Activated CD4-positive, alpha-beta memory T cell treated with anti-CD3 and anti-CD28 coated beads for 36 hours (primary cell): ENCODE data around the gene BCL7B. TPM values are rescaled to one million over a fixed set of nuclear protein-coding genes. Genes with fewer than 3 reads are reported as not detected.

ENCODE experiments used
- CTCF ChIA-PET: fragments of 350-600 bp; sonication (Branson Sonifier 250); formaldehyde crosslinking; loops from one replicate; lab custom pipeline; 2021; ENCODE audit warnings: antibody characterized with exemption, inconsistent platforms; lab: Charles Lee
- POLR2A ChIA-PET: fragments of 350-600 bp; sonication (Branson Sonifier 250); formaldehyde crosslinking; loops from one replicate; lab custom pipeline; 2021; ENCODE audit warnings: antibody characterized with exemption; lab: Charles Lee
- DNase-seq: peaks from one replicate; pipeline ENCODE4 v3.0.0-alpha.2; 2020
- H3K27ac Mint-ChIP-seq: one replicate; pipeline ENCODE4 v1.8.0; 2021; ENCODE audit warnings: mixed read lengths
- H3K27me3 Mint-ChIP-seq: one replicate; pipeline ENCODE4 v1.8.0; 2021; ENCODE audit warnings: mixed read lengths
- H3K36me3 Mint-ChIP-seq: one replicate; pipeline ENCODE4 v1.8.0; 2021; ENCODE audit warnings: mixed read lengths
- H3K4me1 Mint-ChIP-seq: one replicate; pipeline ENCODE4 v1.8.0; 2021; ENCODE audit warnings: low read depth, mixed read lengths
- H3K4me3 Mint-ChIP-seq: one replicate; pipeline ENCODE4 v1.8.0; 2021; ENCODE audit warnings: mild to moderate bottlenecking, mixed read lengths
- H3K9me3 Mint-ChIP-seq: one replicate; pipeline ENCODE4 v1.8.0; 2021; ENCODE audit warnings: mixed read lengths
- intact Hi-C: fragments of 100-400 bp; cut with micrococcal nuclease; formaldehyde crosslinking; loops from one replicate; pipeline ENCODE4 v1.15.1; 2023
- total RNA-seq, 2 experiments: library from RNA; stranded (reverse); gene quantifications; one replicate each; pipeline ENCODE4 v1.2.3, GENCODE V29; 2021

Gene BCL7B
- total RNA-seq, result 10 to 100 TPM; 48.0 to 50.3 TPM

GRCh38 chr7:73557397-73558257, at the start of gene BCL7B:
BCL7B (minus strand) TSS chr7:73557690; CDS start chr7:73557578, 112 bp downstream.
- intact Hi-C loops, result loop anchor here (1.0 to 2.0 kb wide), 2 partner anchors 21 to 35 kb away; partner anchors contain the start of genes BAZ1B and TBL2
- Mint-ChIP-seq H3K27ac (peak within 1 kb of the TSS; percentile 91), H3K27me3 (peaks cover 2% of the 10 kb centered on the region), H3K4me1 (peaks cover 34% of the 10 kb centered on the region), H3K4me3 (peak within 1 kb of the TSS; percentile 79), H3K9me3 (no peaks in the 10 kb centered on the region), H3K36me3 (peaks cover 4% of the 10 kb centered on the region)
- POLR2A ChIA-PET, result interaction anchor here (1.2 to 4.1 kb wide), 6 partner anchors 9 to 39 kb away, joined by 3 to 32 read pairs (median 6); partner anchors contain the start of genes BAZ1B and TBL2
- peak; percentile 81 for DNase-seq
- CTCF ChIA-PET, result interaction anchor here (0.7 to 1.0 kb wide), 2 partner anchors 168 to 177 kb away, joined by 3 to 4 read pairs; no protein-coding TSS in a partner anchor

GRCh38 chr7:73605601-73606220, 48.2 kb upstream of the BCL7B start:
- Mint-ChIP-seq H3K36me3 (no peaks in the 10 kb centered on the region), H3K27ac (no peak overlapping the region), H3K4me1 (no peaks in the 10 kb centered on the region), H3K4me3 (no peak overlapping the region), H3K27me3 (peaks cover 16% of the 10 kb centered on the region), H3K9me3 (no peaks in the 10 kb centered on the region)
- ChIA-PET POLR2A (no interaction called here), CTCF (interaction anchor here (1.2 to 6.4 kb wide), 16 partner anchors 8 to 244 kb away, joined by 3 to 109 read pairs (median 8); partner anchors contain the start of gene VPS37D)
- no peak for DNase-seq
- intact Hi-C loops, result loop anchor here (5.0 kb wide), 1 partner anchor 247 kb away; no protein-coding TSS in a partner anchor

- POLR2A ChIA-PET, result no interaction called here
- Mint-ChIP-seq H3K4me1 (no peaks in the 10 kb centered on the region), H3K27ac (no peak overlapping the region), H3K9me3 (no peaks in the 10 kb centered on the region), H3K27me3 (peaks cover 12% of the 10 kb centered on the region), H3K4me3 (no peak overlapping the region), H3K36me3 (no peaks in the 10 kb centered on the region)
- DNase-seq, result no peak
- CTCF ChIA-PET, result interaction anchor here (1.2 to 2.5 kb wide), 3 partner anchors 65 to 132 kb away, joined by 3 to 13 read pairs (median 8); partner anchors contain the start of gene VPS37D
- intact Hi-C loops, result no loop called here
These were observed 45.5 kb upstream of the BCL7B start for GRCh38 chr7:73602721-73603651.

- Mint-ChIP-seq H3K4me1 (no peaks in the 10 kb centered on the region), H3K36me3 (no peaks in the 10 kb centered on the region), H3K4me3 (no peak overlapping the region), H3K27me3 (peaks cover 10% of the 10 kb centered on the region), H3K27ac (no peak overlapping the region), H3K9me3 (no peaks in the 10 kb centered on the region)
- POLR2A ChIA-PET, result no interaction called here
- CTCF ChIA-PET, result interaction anchor here (1.1 kb wide), 1 partner anchor 126 kb away, joined by 4 read pairs; no protein-coding TSS in a partner anchor
- DNase-seq, result no peak
- intact Hi-C loops, result no loop called here
These were observed 42.4 kb upstream of the BCL7B start for GRCh38 chr7:73599916-73600315.

GRCh38 chr7:73599151-73599882, 41.8 kb upstream of the BCL7B start:
- Mint-ChIP-seq H3K4me3 (no peak overlapping the region), H3K9me3 (no peaks in the 10 kb centered on the region), H3K36me3 (no peaks in the 10 kb centered on the region), H3K27me3 (peaks cover 10% of the 10 kb centered on the region), H3K27ac (no peak overlapping the region), H3K4me1 (no peaks in the 10 kb centered on the region)
- intact Hi-C loops, result no loop called here
- DNase-seq, result no peak
- CTCF ChIA-PET, result interaction anchor here (1.1 to 2.2 kb wide), 2 partner anchors 8 to 126 kb away, joined by 4 to 15 read pairs; no protein-coding TSS in a partner anchor
- POLR2A ChIA-PET, result no interaction called here

- POLR2A ChIA-PET, result no interaction called here
- no peaks in the 10 kb centered on the region for H3K4me1 Mint-ChIP-seq
- no peaks in the 10 kb centered on the region for H3K36me3 Mint-ChIP-seq
- no peaks in the 10 kb centered on the region for H3K9me3 Mint-ChIP-seq
- intact Hi-C loops, result no loop called here
- CTCF ChIA-PET, result interaction anchor here (2.2 kb wide), 1 partner anchor 9 kb away, joined by 15 read pairs; no protein-coding TSS in a partner anchor
- no peak for DNase-seq
- no peak overlapping the region for H3K4me3 Mint-ChIP-seq
- H3K27me3 Mint-ChIP-seq, result peaks cover 11% of the 10 kb centered on the region
- no peak overlapping the region for H3K27ac Mint-ChIP-seq
These were observed 40.7 kb upstream of the BCL7B start for GRCh38 chr7:73597978-73598782.

GRCh38 chr7:73596191-73597065, 38.9 kb upstream of the BCL7B start:
- Mint-ChIP-seq H3K27me3 (peaks cover 11% of the 10 kb centered on the region), H3K4me3 (no peak overlapping the region), H3K36me3 (no peaks in the 10 kb centered on the region), H3K9me3 (no peaks in the 10 kb centered on the region), H3K4me1 (no peaks in the 10 kb centered on the region), H3K27ac (no peak overlapping the region)
- ChIA-PET POLR2A (no interaction called here), CTCF (interaction anchor here (1.2 to 1.7 kb wide), 2 partner anchors 9 to 11 kb away, joined by 3 to 6 read pairs; no protein-coding TSS in a partner anchor)
- DNase-seq, result no peak
- intact Hi-C loops, result no loop called here

- intact Hi-C loops, result no loop called here
- CTCF ChIA-PET, result interaction anchor here (1.2 to 1.7 kb wide), 2 partner anchors 10 to 12 kb away, joined by 3 to 6 read pairs; no protein-coding TSS in a partner anchor
- POLR2A ChIA-PET, result no interaction called here
These were observed 37.9 kb upstream of the BCL7B start for GRCh38 chr7:73595358-73595757.

GRCh38 chr7:73593207-73594045, 35.9 kb upstream of the BCL7B start:
- no peaks in the 10 kb centered on the region for H3K4me1 Mint-ChIP-seq
- peaks cover 11% of the 10 kb centered on the region for H3K27me3 Mint-ChIP-seq
- no peak for DNase-seq
- no peaks in the 10 kb centered on the region for H3K9me3 Mint-ChIP-seq
- no peaks in the 10 kb centered on the region for H3K36me3 Mint-ChIP-seq
- CTCF ChIA-PET, result interaction anchor here (0.9 to 1.1 kb wide), 2 partner anchors 13 to 14 kb away, joined by 3 to 4 read pairs; no protein-coding TSS in a partner anchor
- H3K27ac Mint-ChIP-seq, result no peak overlapping the region
- POLR2A ChIA-PET, result no interaction called here
- intact Hi-C loops, result no loop called here
- no peak overlapping the region for H3K4me3 Mint-ChIP-seq

More at GRCh38 chr7:73595358-73595757, 37.9 kb upstream of the BCL7B start:
- no peaks in the 10 kb centered on the region for H3K36me3 Mint-ChIP-seq
- H3K27me3 Mint-ChIP-seq, result peaks cover 11% of the 10 kb centered on the region
- no peaks in the 10 kb centered on the region for H3K9me3 Mint-ChIP-seq
- no peak for DNase-seq
- H3K4me3 Mint-ChIP-seq, result no peak overlapping the region
- no peak overlapping the region for H3K27ac Mint-ChIP-seq
- no peaks in the 10 kb centered on the region for H3K4me1 Mint-ChIP-seq
